ENCODE data around the gene VNN1.

The VNN1 gene

DNA sequence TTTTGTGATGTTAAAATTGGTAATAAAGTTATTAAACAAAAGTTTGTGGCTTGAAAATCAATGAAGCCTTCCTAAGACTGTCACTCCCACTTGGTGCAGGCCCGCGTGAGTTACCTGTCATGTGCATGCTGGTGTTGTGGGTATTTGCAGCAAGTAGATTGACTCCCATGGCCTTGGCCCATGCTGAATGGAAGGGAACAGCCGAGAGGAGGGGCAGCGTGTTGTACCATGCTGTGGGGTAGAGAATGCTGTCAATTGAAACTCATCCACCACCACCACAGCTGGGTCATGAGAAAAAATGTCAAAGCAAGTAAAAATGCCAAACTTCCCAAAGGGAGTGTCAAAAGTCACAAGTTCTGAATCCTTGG, 12.7 kb upstream of the VNN1 start:
- TF ChIP-seq, protein P1, sequence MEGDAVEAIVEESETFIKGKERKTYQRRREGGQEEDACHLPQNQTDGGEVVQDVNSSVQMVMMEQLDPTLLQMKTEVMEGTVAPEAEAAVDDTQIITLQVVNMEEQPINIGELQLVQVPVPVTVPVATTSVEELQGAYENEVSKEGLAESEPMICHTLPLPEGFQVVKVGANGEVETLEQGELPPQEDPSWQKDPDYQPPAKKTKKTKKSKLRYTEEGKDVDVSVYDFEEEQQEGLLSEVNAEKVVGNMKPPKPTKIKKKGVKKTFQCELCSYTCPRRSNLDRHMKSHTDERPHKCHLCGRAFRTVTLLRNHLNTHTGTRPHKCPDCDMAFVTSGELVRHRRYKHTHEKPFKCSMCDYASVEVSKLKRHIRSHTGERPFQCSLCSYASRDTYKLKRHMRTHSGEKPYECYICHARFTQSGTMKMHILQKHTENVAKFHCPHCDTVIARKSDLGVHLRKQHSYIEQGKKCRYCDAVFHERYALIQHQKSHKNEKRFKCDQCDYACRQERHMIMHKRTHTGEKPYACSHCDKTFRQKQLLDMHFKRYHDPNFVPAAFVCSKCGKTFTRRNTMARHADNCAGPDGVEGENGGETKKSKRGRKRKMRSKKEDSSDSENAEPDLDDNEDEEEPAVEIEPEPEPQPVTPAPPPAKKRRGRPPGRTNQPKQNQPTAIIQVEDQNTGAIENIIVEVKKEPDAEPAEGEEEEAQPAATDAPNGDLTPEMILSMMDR (IDR thresholded peaks at IDR 0.05; ENCODE audit: low read depth, low read length) = no peak
- no peak overlapping the region for H3K4me3 ChIP-seq (ENCODE audit: low read depth, low read length)

DNA sequence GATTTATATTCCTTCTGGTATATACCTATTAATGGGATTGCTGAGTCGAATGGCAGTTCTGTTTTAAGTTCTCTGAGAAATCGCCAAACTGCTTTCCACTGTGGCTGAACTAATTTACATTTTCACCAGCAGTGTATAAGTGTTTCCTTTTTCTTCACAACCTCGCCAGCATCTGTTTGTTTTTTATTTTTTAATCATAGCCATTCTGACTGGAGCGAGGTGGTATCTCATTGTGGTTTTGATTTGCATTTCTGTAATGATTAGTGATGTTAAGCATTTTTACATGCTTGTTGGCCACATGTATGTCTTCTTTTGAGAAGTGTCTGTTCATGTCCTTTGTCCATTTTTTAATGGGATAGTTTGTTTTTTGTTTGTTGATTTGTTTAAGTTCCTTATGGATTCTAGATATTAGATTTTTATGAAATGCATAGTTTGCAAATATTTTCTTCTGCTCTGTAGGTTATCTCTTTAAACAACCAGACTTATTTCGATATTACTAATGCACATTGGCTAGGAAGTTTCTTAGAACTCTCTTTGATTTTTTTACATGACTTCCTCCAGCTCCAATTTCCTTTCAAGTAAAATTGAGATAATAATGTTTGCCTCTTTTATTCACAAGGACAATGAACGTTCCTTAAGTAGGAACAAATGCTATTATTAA, 12.2 kb upstream of the VNN1 start:
- TF ChIP-seq, protein P1 (IDR thresholded peaks at IDR 0.05; ENCODE audit: low read depth, low read length) = no peak
- H3K4me3 ChIP-seq (ENCODE audit: low read depth, low read length) = no peak overlapping the region

DNA sequence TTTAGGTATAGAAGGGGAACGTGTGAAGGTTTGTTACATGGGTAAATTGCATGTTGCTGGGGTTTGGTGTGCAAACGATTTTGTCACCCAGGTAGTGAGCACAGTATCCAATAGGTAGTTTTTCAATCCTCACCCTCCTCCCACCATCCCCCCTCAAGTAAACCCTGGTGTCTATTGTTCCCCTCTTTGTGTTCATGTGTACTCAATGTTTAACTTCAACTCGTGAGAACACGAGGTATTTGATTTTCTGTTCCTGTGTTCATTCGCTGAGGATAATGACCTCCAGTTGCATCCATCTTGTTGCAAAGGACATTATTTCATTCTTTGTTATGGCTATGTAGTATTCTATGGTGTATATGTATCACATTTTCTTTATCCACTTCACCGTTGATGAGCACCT, 11.6 kb upstream of the VNN1 start:
- H3K4me3 ChIP-seq (ENCODE audit: low read depth, low read length) = no peak overlapping the region
- TF ChIP-seq, protein P1 (IDR thresholded peaks at IDR 0.05; ENCODE audit: low read depth, low read length) = no peak

DNA sequence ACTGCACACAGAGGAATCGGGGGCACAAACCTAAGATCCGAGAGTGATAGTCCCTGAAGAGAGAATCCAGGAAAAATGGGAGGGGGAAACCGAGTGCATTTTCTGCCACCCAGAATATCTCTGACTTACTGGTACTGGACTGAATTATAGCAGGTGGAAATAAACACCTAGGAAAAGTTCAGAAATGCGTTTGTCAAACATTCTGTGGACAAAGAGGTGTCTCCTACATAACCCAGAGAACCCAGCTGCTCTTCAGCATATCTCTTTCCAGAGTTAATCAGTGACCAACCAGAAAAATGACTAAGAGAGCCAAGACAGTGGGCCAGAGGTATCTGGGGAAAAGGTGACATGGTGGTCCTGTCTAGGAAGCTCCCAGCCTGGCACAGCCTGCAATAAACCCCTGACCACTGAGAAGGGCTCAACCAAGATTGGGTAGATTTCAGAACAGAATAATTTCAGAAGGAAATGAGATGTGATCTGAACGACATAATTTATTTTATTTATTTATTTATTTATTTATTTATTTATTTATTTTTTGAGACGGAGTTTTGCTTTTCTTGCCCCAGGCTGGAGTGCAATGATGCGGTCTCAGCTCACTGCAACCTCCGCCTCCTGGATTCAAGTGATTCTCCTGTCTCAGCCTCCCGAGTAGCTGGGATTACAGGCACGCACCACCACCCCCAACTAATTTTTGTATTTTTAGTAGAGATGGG, 6.0 kb upstream of the VNN1 start:
- TF ChIP-seq, protein P1 (IDR thresholded peaks at IDR 0.05; ENCODE audit: low read depth, low read length) = no peak
- no peak overlapping the region for H3K4me3 ChIP-seq (ENCODE audit: low read depth, low read length)

DNA sequence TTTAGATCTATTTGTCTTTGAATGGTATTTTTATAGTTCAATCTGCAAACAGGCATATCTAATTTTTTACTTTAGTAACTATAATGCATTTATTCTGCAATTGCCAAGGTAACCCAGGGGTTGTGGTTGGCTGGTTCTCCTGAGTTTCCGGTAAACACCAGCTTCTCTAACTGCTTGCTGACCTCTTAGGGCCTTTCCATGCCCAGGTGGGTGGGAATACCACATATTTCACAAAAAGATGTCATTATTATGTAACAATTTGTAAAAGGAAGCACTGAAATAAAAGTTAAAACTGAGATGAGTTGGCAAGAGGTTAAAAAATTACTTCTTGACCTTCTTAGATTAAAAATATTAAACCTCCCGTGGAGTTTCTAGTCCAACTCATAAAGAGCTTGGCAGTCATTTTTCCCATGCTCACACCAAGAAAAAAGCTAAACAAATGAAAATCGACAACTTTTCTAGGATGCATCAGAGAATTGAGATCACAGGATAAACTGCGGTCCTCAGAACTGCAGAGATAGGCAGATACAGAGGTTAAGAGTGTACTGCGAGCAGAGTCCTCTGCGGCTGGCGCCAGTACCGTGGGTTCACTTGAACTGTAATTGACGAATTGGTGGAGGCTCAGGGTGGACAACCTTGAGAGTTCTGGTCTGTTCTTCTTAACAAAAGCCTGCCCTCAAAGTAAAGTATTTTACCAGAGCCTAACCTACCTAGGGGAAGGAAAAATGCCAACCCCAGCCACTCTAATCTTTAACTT, 2.2 kb upstream of the VNN1 start:
- H3K4me3 ChIP-seq (ENCODE audit: low read depth, low read length) = no peak overlapping the region
- TF ChIP-seq, protein P1 (IDR thresholded peaks at IDR 0.05; ENCODE audit: low read depth, low read length) = no peak

DNA sequence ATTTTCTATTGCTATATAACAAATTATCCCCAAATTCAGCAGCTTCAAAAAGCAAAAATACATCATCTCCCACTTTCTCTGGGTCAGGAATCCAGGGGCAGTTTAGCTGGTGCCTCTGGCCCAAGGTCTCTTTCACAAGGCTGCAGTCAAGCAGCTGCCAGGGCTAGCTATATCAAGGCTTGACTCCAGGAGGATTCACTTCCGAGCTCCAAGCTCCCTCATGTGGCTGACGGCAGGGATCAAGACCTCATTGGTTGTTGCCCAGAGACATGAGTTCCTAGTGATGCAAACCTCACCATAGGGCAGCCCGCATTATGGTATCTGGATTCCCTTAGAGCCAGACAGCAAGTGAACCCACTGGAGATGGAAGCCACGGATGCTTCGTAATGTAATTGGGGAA, 1.3 kb upstream of the VNN1 start:
- TF ChIP-seq, protein P1 (IDR thresholded peaks at IDR 0.05; ENCODE audit: low read depth, low read length) = peak; percentile 57
- no peak overlapping the region for H3K4me3 ChIP-seq (ENCODE audit: low read depth, low read length)

DNA sequence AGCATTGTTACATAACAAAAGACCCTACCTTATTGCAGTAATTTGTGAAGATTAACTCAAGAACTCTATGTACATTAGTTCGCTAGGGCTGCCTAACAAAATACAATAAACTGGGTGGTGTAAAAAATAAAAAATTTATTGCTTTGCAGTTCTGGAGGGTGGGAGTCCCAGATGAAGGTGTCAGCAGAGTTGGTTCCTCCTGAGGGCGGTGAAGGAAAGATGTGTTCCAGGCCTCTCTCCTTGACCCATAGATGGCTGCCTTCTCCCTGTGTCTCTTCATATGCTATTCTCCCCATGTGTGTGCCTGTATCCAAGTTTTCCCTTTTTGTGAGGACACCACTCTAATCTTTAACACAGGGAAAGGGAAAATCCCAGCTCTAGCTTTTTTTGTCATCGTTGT, 305 bp upstream of the VNN1 start:
- TF ChIP-seq, protein P1 (IDR thresholded peaks at IDR 0.05; ENCODE audit: low read depth, low read length) = no peak
- H3K4me3 ChIP-seq (ENCODE audit: low read depth, low read length) = no peak overlapping the region

Measured in WI38 (cell line).